OCI-LY3 (cell line): Measurements from ENCODE around the gene C17orf67.

Experiments used
- CTCF ChIP-seq: fragments of 200-600, 300-600 bp; sonication (generic); IDR thresholded peaks from 2 replicates; pipeline ENCODE4 v1.5.1; 2014; ENCODE audit warnings: antibody characterized with exemption, low read length, low read depth
- EZH2phosphoT487 ChIP-seq: fragments of 200-600 bp; shearing (Covaris generic); IDR thresholded peaks from 2 replicates; pipeline ENCODE4 v1.6.1; 2018; ENCODE audit warnings: antibody characterized with exemption, mixed run types, low read depth

- TF ChIP-seq CTCF (no peak), EZH2phosphoT487 (no peak)
Measured at GRCh38 chr17:56880133-56880532, 46.4 kb upstream of the C17orf67 start.
